Kidney tubule cell (primary cell): ENCODE measurements around the gene MGRN1.

ENCODE experiments used
- DNase-seq: peaks from one replicate; pipeline ENCODE4 v3.0.0-alpha.2; 2018; ENCODE audit warnings: low spot score

The MGRN1 gene

GRCh38 chr16:4675864-4676786 is 51.5 kb downstream of the MGRN1 start:
- no peak for DNase-seq

GRCh38 chr16:4676831-4677230 is 52.2 kb downstream of the MGRN1 start:
- DNase-seq = no peak

- DNase-seq = no peak
These were observed 52.8 kb downstream of the MGRN1 start for GRCh38 chr16:4677390-4677789.

- no peak for DNase-seq
These were observed 53.4 kb downstream of the MGRN1 start for GRCh38 chr16:4677994-4678393.

- no peak for DNase-seq
These were observed 54.0 kb downstream of the MGRN1 start for GRCh38 chr16:4678596-4678995.

GRCh38 chr16:4679156-4679849 is 54.7 kb downstream of the MGRN1 start:
- peak; percentile 22 for DNase-seq

GRCh38 chr16:4679850-4680636 is 55.4 kb downstream of the MGRN1 start:
- DNase-seq = peak; percentile 81

GRCh38 chr16:4680673-4681470 is 56.2 kb downstream of the MGRN1 start:
- no peak for DNase-seq

GRCh38 chr16:4681471-4682083 is 57.0 kb downstream of the MGRN1 start:
- no peak for DNase-seq

GRCh38 chr16:4682084-4682591 is 57.5 kb downstream of the MGRN1 start:
- DNase-seq = no peak

GRCh38 chr16:4682616-4683254 is 58.1 kb downstream of the MGRN1 start:
- peak; percentile 73 for DNase-seq

GRCh38 chr16:4683255-4684057 is 58.8 kb downstream of the MGRN1 start:
- DNase-seq = no peak

GRCh38 chr16:4684058-4684715 is 59.6 kb downstream of the MGRN1 start:
- DNase-seq = no peak

- DNase-seq = no peak
These were observed 60.1 kb downstream of the MGRN1 start for GRCh38 chr16:4684763-4685162.

- DNase-seq = no peak
These were observed 60.7 kb downstream of the MGRN1 start for GRCh38 chr16:4685292-4685691.

GRCh38 chr16:4685776-4686496 is 61.3 kb downstream of the MGRN1 start:
- DNase-seq = no peak

- no peak for DNase-seq
These were observed 62.0 kb downstream of the MGRN1 start for GRCh38 chr16:4686497-4687210.

GRCh38 chr16:4687416-4687815 is 62.8 kb downstream of the MGRN1 start:
- no peak for DNase-seq
